Measurements from ENCODE around the gene RERE.

GRCh38 chr1:8720347-8720746 is 97.1 kb downstream of the RERE start:
- TF ChIP-seq CTCF (IDR thresholded peaks at IDR 0.05 in 2 of 3, conservative IDR thresholded peaks at IDR 0.05 in 1 of 3; ENCODE audit: borderline replicate concordance in 1 of 3, insufficient read depth in 1 of 3, low read depth in 2 of 3, low read length in 2 of 3) = no peak
- TF ChIP-seq POLR2A (IDR thresholded peaks at IDR 0.05; ENCODE audit: borderline replicate concordance, extremely low read depth, insufficient read depth, insufficient read length) = no peak
- TF ChIP-seq FOSL1 (IDR thresholded peaks at IDR 0.05; ENCODE audit: low read depth) = no peak
- no peak for TF ChIP-seq POLR2AphosphoS5 (IDR thresholded peaks at IDR 0.05; ENCODE audit: low read depth, low read length)
- TF ChIP-seq CEBPB (IDR thresholded peaks at IDR 0.05; ENCODE audit: low read depth) = no peak
- TF ChIP-seq SP1 (IDR thresholded peaks at IDR 0.05; ENCODE audit: low read depth) = no peak
- no peak for TF ChIP-seq SIN3A (IDR thresholded peaks at IDR 0.05; ENCODE audit: low read depth)
- no peak for TF ChIP-seq EZH2 (IDR thresholded peaks at IDR 0.05)
- no peak for TF ChIP-seq MAX (IDR thresholded peaks at IDR 0.05)
- no peak for TF ChIP-seq ZNF274 (IDR thresholded peaks at IDR 0.05; ENCODE audit: low read depth, low read length)
- TF ChIP-seq EZH2phosphoT487 (IDR thresholded peaks at IDR 0.05; ENCODE audit: borderline replicate concordance) = no peak
